H1 (cell line): ENCODE results near the gene TRIM49. TPM values are rescaled to one million over a fixed set of nuclear protein-coding genes. Genes with fewer than 3 reads are reported as not detected.

Source experiments
- polyA plus RNA-seq, 7 experiments: library from polyadenylated mRNA; depleted of rRNA in 3 of 7; stranded (reverse) in 5 of 7; unstranded in 2 of 7; fragments of >200 nt in 5 of 7; fragments of 200-250 nt in 2 of 7; gene quantifications; 1 replicate in 5 of 7; 2 replicates in 1 of 7; 4 replicates in 1 of 7; pipeline versions ENCODE4 v1.2.1 to v1.2.3, GENCODE V29; 2011 to 2013; ENCODE audit warnings: missing spikeins in 2 of 7, mixed read lengths in 2 of 7
- small RNA-seq: library from polyadenylated mRNA; stranded (forward); fragments of <200 nt; extraction: miRNeasy Mini kit (QIAGEN cat#:217004); gene quantifications from one replicate; pipeline ENCODE3, GENCODE V24; 2013; ENCODE audit not compliant: insufficient read depth
- total RNA-seq: library from RNA; stranded (reverse); fragmentation: NEBNext Ultra II Directional; extraction: Animal tissue kit (Norgen Biotek cat#: 25700); gene quantifications from 2 replicates; pipeline ENCODE4 v1.2.1, GENCODE V29; 2021

TRIM49 gene
- total and polyA plus RNA-seq, 2 of the 8 experiments (the other 6 are each of a cell fraction or from before 2014, with no cell fraction given): not detected

Small RNA genes lying within 50 kb of the gene (small RNA-seq; reads per million reads assigned to genes)
- not detected for gene AP003122.3

Other genes with a start within 250 kb of the TRIM49 start
- not detected in 2 replicates for gene TRIM77, start 98.3 kb downstream of the TRIM49 start, total RNA-seq
- gene TRIM77, start 98.3 kb downstream of the TRIM49 start, polyA plus RNA-seq (2011; rRNA removed): not detected in 2 replicates
- gene TRIM64B, start 69.9 kb upstream of the TRIM49 start, total RNA-seq: not detected in 2 replicates
- gene TRIM64B, start 69.9 kb upstream of the TRIM49 start, polyA plus RNA-seq (2011; rRNA removed): not detected in 2 replicates
- not detected in 2 replicates for gene TRIM49D1, start 113.7 kb upstream of the TRIM49 start, total RNA-seq
- gene TRIM49D1, start 113.7 kb upstream of the TRIM49 start, polyA plus RNA-seq (2011; rRNA removed): not detected in 2 replicates
- not detected in 2 replicates for gene TRIM49D2, start 115.5 kb upstream of the TRIM49 start, total RNA-seq
- gene TRIM49D2, start 115.5 kb upstream of the TRIM49 start, polyA plus RNA-seq (2011; rRNA removed): not detected in 2 replicates
- not detected in 2 replicates for gene TRIM64, start 157.5 kb upstream of the TRIM49 start, total RNA-seq
- not detected in 2 replicates for gene TRIM64, start 157.5 kb upstream of the TRIM49 start, polyA plus RNA-seq (2011; rRNA removed)
- not detected in 2 replicates for gene TRIM49C, start 222.5 kb upstream of the TRIM49 start, total RNA-seq
- gene TRIM49C, start 222.5 kb upstream of the TRIM49 start, polyA plus RNA-seq (2011; rRNA removed): not detected in 2 replicates